ENCODE results near the gene PRTFDC1. TPM values are rescaled to one million over a fixed set of nuclear protein-coding genes. Genes with fewer than 3 reads are reported as not detected.

The PRTFDC1 gene
- total RNA-seq, 2 experiments from 2014 or later, result not detected

GRCh38 chr10:24854256-24854655 is 98.2 kb downstream of the PRTFDC1 start:
- no peak for DNase-seq (ENCODE audit: low spot score)
- Histone ChIP-seq H4K20me1 (ENCODE audit: insufficient read depth, low read length) (no peaks in the 10 kb centered on the region), H3K36me3 (ENCODE audit: insufficient read depth, low read length) (no peaks in the 10 kb centered on the region), H3K4me2 (ENCODE audit: low read length) (no peak overlapping the region), H3K4me3 (ENCODE audit: low read depth, low read length, poor library complexity, severe bottlenecking) (no peak overlapping the region), H3K4me1 (ENCODE audit: insufficient read depth, low read length, poor library complexity, severe bottlenecking) (no peaks in the 10 kb centered on the region), H3K79me2 (ENCODE audit: insufficient read depth, low read depth, low read length) (no peaks in the 10 kb centered on the region), H3K27ac (ENCODE audit: low read depth, low read length, poor library complexity, severe bottlenecking) (no peak overlapping the region), H2AFZ (ENCODE audit: low read length) (no peak overlapping the region), H3K9me3 (ENCODE audit: low read length) (no peaks in the 10 kb centered on the region), H3K9me2 (ENCODE audit: insufficient read depth, low read length) (no peaks in the 10 kb centered on the region)
- TF ChIP-seq CTCF (conservative IDR thresholded peaks at IDR 0.05; ENCODE audit: low read length) (no peak), EZH2phosphoT487 (IDR thresholded peaks at IDR 0.05; ENCODE audit: borderline replicate concordance, low read depth, low read length) (no peak)
- POLR2A ChIA-PET, result no interaction called here
- CTCF ChIA-PET (ENCODE audit: unreplicated experiment), result no interaction called here
- intact Hi-C loops (cut with micrococcal nuclease; ENCODE audit: unreplicated experiment), result no loop called here
- BruUV-seq (replicated peaks), result no TSS peak

- no peak overlapping the region for H3K27ac ChIP-seq (ENCODE audit: low read depth, low read length, poor library complexity, severe bottlenecking)
- no peaks in the 10 kb centered on the region for H3K9me3 ChIP-seq (ENCODE audit: low read length)
- intact Hi-C loops (cut with micrococcal nuclease; ENCODE audit: unreplicated experiment), result no loop called here
- TF ChIP-seq CTCF (conservative IDR thresholded peaks at IDR 0.05; ENCODE audit: low read length) (no peak), EZH2phosphoT487 (IDR thresholded peaks at IDR 0.05; ENCODE audit: borderline replicate concordance, low read depth, low read length) (no peak)
- DNase-seq (ENCODE audit: low spot score), result no peak
- no peak overlapping the region for H3K4me3 ChIP-seq (ENCODE audit: low read depth, low read length, poor library complexity, severe bottlenecking)
- BruUV-seq (replicated peaks), result no TSS peak
- H3K9me2 ChIP-seq (ENCODE audit: insufficient read depth, low read length), result no peaks in the 10 kb centered on the region
- H3K36me3 ChIP-seq (ENCODE audit: insufficient read depth, low read length), result no peaks in the 10 kb centered on the region
- POLR2A ChIA-PET, result interaction anchor here (0.6 kb wide), 1 partner anchor 16 kb away, joined by 5 read pairs; no protein-coding TSS in a partner anchor
- H4K20me1 ChIP-seq (ENCODE audit: insufficient read depth, low read length), result no peaks in the 10 kb centered on the region
- H3K79me2 ChIP-seq (ENCODE audit: insufficient read depth, low read depth, low read length), result no peaks in the 10 kb centered on the region
- CTCF ChIA-PET (ENCODE audit: unreplicated experiment), result no interaction called here
- H3K4me2 ChIP-seq (ENCODE audit: low read length), result no peak overlapping the region
- no peak overlapping the region for H2AFZ ChIP-seq (ENCODE audit: low read length)
- no peaks in the 10 kb centered on the region for H3K4me1 ChIP-seq (ENCODE audit: insufficient read depth, low read length, poor library complexity, severe bottlenecking)
Observed at GRCh38 chr10:24853661-24854060, 98.7 kb downstream of the PRTFDC1 start.

- Histone ChIP-seq H3K9me3 (ENCODE audit: low read length) (no peaks in the 10 kb centered on the region), H3K27ac (ENCODE audit: low read depth, low read length, poor library complexity, severe bottlenecking) (no peak overlapping the region), H2AFZ (ENCODE audit: low read length) (no peak overlapping the region), H3K9me2 (ENCODE audit: insufficient read depth, low read length) (no peaks in the 10 kb centered on the region), H3K36me3 (ENCODE audit: insufficient read depth, low read length) (no peaks in the 10 kb centered on the region), H3K79me2 (ENCODE audit: insufficient read depth, low read depth, low read length) (no peaks in the 10 kb centered on the region), H3K4me2 (ENCODE audit: low read length) (no peak overlapping the region), H4K20me1 (ENCODE audit: insufficient read depth, low read length) (no peaks in the 10 kb centered on the region), H3K4me3 (ENCODE audit: low read depth, low read length, poor library complexity, severe bottlenecking) (no peak overlapping the region), H3K4me1 (ENCODE audit: insufficient read depth, low read length, poor library complexity, severe bottlenecking) (no peaks in the 10 kb centered on the region)
- ChIA-PET POLR2A (no interaction called here), CTCF (ENCODE audit: unreplicated experiment) (no interaction called here)
- intact Hi-C loops (cut with micrococcal nuclease; ENCODE audit: unreplicated experiment), result no loop called here
- DNase-seq (ENCODE audit: low spot score), result no peak
- no TSS peak for BruUV-seq (replicated peaks)
- TF ChIP-seq CTCF (conservative IDR thresholded peaks at IDR 0.05; ENCODE audit: low read length), result no peak
Observed at GRCh38 chr10:24851629-24852028, 100.8 kb downstream of the PRTFDC1 start.

Measured in OCI-LY7 (cell line).